HepG2 (cell line): ENCODE data around the gene PGPEP1. TPM values are rescaled to one million over a fixed set of nuclear protein-coding genes. Genes with fewer than 3 reads are reported as not detected.

Experiments
- CBX2 ChIP-seq, 2 experiments: fragments of 200-600 bp in 1 of 2; sonication (generic); formaldehyde crosslinking in 1 of 2; IDR thresholded peaks; 2 replicates each; pipeline versions ENCODE4 v1.7.0 to v1.8.1; 2018 to 2022; ENCODE audit warnings: low read depth in 2 of 2, low read length in 1 of 2, mild to moderate bottlenecking in 1 of 2, missing genetic modification reagents in 1 of 2
- HNF1B ChIP-seq: sonication (generic); formaldehyde crosslinking; IDR thresholded peaks from 2 replicates; pipeline ENCODE4 v1.5.1; 2020; ENCODE audit warnings: mild to moderate bottlenecking, moderate library complexity, missing genetic modification reagents
- IKZF4 ChIP-seq: sonication (generic); formaldehyde crosslinking; IDR thresholded peaks from 2 replicates; pipeline ENCODE4 v1.5.1; 2020; ENCODE audit warnings: borderline replicate concordance, mild to moderate bottlenecking, low read depth, missing genetic modification reagents; ENCODE audit errors: not compliant biosample characterization
- MED8 ChIP-seq: sonication (generic); formaldehyde crosslinking; IDR thresholded peaks from 2 replicates; pipeline ENCODE4 v1.8.1; 2023; ENCODE audit warnings: mild to moderate bottlenecking, missing genetic modification reagents; ENCODE audit not compliant: insufficient replicate concordance
- PTBP1 ChIP-seq: fragments of 200-400 bp; formaldehyde crosslinking; IDR thresholded peaks from 2 replicates; pipeline ENCODE4 v1.6.1; 2018; ENCODE audit warnings: low read length, low read depth; ENCODE audit not compliant: poor library complexity, severe bottlenecking
- ZBTB21 ChIP-seq: sonication (generic); formaldehyde crosslinking; IDR thresholded peaks from 2 replicates; pipeline ENCODE4 v1.4.0; 2020; ENCODE audit warnings: missing genetic modification reagents
- ZBTB38 ChIP-seq: sonication (generic); formaldehyde crosslinking; IDR thresholded peaks from 2 replicates; pipeline ENCODE4 v1.5.1; 2020; ENCODE audit warnings: mild to moderate bottlenecking, missing genetic modification reagents
- ZBTB8A ChIP-seq: sonication (generic); formaldehyde crosslinking; IDR thresholded peaks from 2 replicates; pipeline ENCODE4 v1.4.0; 2020; ENCODE audit warnings: mild to moderate bottlenecking, low read depth, missing genetic modification reagents, borderline replicate concordance
- ZC3H13 ChIP-seq: sonication (generic); formaldehyde crosslinking; IDR thresholded peaks from 2 replicates; pipeline ENCODE4 v1.8.1; 2023; ENCODE audit warnings: mild to moderate bottlenecking, missing genetic modification reagents, moderate library complexity
- ZNF207 ChIP-seq: fragments of 450-650 bp; IDR thresholded peaks from 2 replicates; pipeline ENCODE4 v1.6.1; 2016; ENCODE audit warnings: antibody characterized with exemption, borderline replicate concordance
- ZNF776 ChIP-seq: sonication (generic); formaldehyde crosslinking; IDR thresholded peaks from 2 replicates; pipeline ENCODE4 v1.4.0; 2020; ENCODE audit warnings: mild to moderate bottlenecking, missing genetic modification reagents
- polyA plus RNA-seq, 8 experiments: library from polyadenylated mRNA; depleted of rRNA in 3 of 8; stranded (reverse) in 7 of 8; unstranded in 1 of 8; fragments of >200 nt; fragmentation: Illumina TruSeq in 4 of 8; extraction: Trizol in 4 of 8; gene quantifications; 2 replicates each; pipeline versions ENCODE4 v1.2.1 to v1.2.3, GENCODE V29; 2011 to 2016; ENCODE audit warnings: low read depth in 4 of 8, missing spikeins in 1 of 8, mixed read lengths in 1 of 8; ENCODE audit not compliant: insufficient read depth in 1 of 8
- total RNA-seq, 5 experiments: library from RNA; depleted of rRNA; stranded (reverse); fragments of >200 nt; fragmentation: Illumina TruSeq; extraction: Trizol; gene quantifications; 2 replicates each; pipeline ENCODE4 v1.2.3, GENCODE V29; 2016; ENCODE audit warnings: low read depth in 1 of 5
- TF ChIP-seq, protein P1 (sequence below): sonication (generic); formaldehyde crosslinking; IDR thresholded peaks from 2 replicates; pipeline ENCODE4 v1.4.0; 2020; ENCODE audit warnings: low read depth, missing genetic modification reagents
- TF ChIP-seq, protein P2 (sequence below): sonication (generic); formaldehyde crosslinking; IDR thresholded peaks from 2 replicates; pipeline ENCODE4 v1.4.0; 2020; ENCODE audit warnings: missing genetic modification reagents
- TF ChIP-seq, protein P3 (sequence below): sonication (generic); formaldehyde crosslinking; IDR thresholded peaks from 2 replicates; pipeline ENCODE4 v1.4.0; 2020; ENCODE audit warnings: missing genetic modification reagents

PGPEP1 gene
- total and polyA plus RNA-seq, 2 of the 13 experiments (the other 11 are each of a cell fraction or from before 2014, with no cell fraction given), result 53.1 to 56.6 TPM

DNA sequence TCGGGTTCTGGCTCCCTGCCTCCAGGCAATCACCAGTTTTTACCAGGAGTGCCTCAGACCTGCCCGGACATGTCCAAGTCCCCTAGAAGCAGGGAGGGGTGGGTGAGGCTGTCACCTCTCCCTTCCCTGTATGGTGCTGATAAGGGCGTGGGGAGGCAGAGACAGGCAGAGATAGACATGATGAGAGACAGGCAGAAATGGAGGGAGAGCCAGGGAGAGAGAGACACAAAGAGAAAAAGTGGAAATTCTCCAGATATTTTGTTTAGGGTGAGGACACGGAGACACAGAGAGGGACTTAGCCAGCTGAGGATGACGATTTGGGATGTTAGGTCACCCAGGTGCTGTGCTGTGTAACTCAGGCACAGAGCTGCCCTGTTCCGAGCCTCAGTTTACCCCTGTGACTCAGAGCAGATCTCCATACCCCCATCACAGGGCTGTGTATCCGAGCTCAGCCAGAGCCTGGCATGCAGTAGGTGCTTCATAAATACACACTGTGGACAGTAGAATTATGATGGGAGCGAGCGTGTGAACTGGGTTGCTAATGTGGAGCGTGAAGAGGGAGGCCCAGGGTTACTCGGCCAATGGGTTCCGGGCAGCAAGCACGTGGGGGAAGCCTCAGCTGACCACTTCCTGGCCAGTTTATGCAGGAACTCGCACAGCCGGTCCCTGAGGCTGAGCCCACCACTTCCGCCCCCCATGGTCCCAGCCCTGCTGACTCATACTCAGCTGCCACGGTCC is 33.7 kb downstream of the PGPEP1 start (continued):
- TF ChIP-seq, protein P1, sequence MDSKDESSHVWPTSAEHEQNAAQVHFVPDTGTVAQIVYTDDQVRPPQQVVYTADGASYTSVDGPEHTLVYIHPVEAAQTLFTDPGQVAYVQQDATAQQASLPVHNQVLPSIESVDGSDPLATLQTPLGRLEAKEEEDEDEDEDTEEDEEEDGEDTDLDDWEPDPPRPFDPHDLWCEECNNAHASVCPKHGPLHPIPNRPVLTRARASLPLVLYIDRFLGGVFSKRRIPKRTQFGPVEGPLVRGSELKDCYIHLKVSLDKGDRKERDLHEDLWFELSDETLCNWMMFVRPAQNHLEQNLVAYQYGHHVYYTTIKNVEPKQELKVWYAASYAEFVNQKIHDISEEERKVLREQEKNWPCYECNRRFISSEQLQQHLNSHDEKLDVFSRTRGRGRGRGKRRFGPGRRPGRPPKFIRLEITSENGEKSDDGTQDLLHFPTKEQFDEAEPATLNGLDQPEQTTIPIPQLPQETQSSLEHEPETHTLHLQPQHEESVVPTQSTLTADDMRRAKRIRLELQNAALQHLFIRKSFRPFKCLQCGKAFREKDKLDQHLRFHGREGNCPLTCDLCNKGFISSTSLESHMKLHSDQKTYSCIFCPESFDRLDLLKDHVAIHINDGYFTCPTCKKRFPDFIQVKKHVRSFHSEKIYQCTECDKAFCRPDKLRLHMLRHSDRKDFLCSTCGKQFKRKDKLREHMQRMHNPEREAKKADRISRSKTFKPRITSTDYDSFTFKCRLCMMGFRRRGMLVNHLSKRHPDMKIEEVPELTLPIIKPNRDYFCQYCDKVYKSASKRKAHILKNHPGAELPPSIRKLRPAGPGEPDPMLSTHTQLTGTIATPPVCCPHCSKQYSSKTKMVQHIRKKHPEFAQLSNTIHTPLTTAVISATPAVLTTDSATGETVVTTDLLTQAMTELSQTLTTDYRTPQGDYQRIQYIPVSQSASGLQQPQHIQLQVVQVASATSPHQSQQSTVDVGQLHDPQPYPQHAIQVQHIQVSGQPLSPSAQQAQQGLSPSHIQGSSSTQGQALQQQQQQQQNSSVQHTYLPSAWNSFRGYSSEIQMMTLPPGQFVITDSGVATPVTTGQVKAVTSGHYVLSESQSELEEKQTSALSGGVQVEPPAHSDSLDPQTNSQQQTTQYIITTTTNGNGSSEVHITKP (CRISPR knock-in tag), result 0 out of 2 replicates have a peak, but pooled peaks have one; percentile 29
- TF ChIP-seq HNF1B (CRISPR knock-in tag), result peak; percentile 90
- TF ChIP-seq, protein P2, sequence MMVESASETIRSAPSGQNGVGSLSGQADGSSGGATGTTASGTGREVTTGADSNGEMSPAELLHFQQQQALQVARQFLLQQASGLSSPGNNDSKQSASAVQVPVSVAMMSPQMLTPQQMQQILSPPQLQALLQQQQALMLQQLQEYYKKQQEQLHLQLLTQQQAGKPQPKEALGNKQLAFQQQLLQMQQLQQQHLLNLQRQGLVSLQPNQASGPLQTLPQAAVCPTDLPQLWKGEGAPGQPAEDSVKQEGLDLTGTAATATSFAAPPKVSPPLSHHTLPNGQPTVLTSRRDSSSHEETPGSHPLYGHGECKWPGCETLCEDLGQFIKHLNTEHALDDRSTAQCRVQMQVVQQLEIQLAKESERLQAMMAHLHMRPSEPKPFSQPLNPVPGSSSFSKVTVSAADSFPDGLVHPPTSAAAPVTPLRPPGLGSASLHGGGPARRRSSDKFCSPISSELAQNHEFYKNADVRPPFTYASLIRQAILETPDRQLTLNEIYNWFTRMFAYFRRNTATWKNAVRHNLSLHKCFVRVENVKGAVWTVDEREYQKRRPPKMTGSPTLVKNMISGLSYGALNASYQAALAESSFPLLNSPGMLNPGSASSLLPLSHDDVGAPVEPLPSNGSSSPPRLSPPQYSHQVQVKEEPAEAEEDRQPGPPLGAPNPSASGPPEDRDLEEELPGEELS (CRISPR knock-in tag), result peak; percentile 90
- TF ChIP-seq ZNF207, result no peak
- TF ChIP-seq IKZF4 (CRISPR knock-in tag), result no peak
- TF ChIP-seq, protein P3, sequence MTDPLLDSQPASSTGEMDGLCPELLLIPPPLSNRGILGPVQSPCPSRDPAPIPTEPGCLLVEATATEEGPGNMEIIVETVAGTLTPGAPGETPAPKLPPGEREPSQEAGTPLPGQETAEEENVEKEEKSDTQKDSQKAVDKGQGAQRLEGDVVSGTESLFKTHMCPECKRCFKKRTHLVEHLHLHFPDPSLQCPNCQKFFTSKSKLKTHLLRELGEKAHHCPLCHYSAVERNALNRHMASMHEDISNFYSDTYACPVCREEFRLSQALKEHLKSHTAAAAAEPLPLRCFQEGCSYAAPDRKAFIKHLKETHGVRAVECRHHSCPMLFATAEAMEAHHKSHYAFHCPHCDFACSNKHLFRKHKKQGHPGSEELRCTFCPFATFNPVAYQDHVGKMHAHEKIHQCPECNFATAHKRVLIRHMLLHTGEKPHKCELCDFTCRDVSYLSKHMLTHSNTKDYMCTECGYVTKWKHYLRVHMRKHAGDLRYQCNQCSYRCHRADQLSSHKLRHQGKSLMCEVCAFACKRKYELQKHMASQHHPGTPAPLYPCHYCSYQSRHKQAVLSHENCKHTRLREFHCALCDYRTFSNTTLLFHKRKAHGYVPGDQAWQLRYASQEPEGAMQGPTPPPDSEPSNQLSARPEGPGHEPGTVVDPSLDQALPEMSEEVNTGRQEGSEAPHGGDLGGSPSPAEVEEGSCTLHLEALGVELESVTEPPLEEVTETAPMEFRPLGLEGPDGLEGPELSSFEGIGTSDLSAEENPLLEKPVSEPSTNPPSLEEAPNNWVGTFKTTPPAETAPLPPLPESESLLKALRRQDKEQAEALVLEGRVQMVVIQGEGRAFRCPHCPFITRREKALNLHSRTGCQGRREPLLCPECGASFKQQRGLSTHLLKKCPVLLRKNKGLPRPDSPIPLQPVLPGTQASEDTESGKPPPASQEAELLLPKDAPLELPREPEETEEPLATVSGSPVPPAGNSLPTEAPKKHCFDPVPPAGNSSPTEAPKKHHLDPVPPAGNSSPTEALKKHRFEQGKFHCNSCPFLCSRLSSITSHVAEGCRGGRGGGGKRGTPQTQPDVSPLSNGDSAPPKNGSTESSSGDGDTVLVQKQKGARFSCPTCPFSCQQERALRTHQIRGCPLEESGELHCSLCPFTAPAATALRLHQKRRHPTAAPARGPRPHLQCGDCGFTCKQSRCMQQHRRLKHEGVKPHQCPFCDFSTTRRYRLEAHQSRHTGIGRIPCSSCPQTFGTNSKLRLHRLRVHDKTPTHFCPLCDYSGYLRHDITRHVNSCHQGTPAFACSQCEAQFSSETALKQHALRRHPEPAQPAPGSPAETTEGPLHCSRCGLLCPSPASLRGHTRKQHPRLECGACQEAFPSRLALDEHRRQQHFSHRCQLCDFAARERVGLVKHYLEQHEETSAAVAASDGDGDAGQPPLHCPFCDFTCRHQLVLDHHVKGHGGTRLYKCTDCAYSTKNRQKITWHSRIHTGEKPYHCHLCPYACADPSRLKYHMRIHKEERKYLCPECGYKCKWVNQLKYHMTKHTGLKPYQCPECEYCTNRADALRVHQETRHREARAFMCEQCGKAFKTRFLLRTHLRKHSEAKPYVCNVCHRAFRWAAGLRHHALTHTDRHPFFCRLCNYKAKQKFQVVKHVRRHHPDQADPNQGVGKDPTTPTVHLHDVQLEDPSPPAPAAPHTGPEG (CRISPR knock-in tag), result no peak
- no peak for TF ChIP-seq ZBTB21 (CRISPR knock-in tag)
- TF ChIP-seq ZC3H13 (CRISPR knock-in tag), result no peak
- TF ChIP-seq ZNF776, result peak; percentile 78; the same call in 1 of the 2 replicates
- TF ChIP-seq ZBTB38, result peak; percentile 94
- TF ChIP-seq CBX2 (IDR thresholded peaks at IDR 0.05; ENCODE audit: low read depth, low read length), result no peak
- TF ChIP-seq CBX2 (CRISPR knock-in tag; IDR thresholded peaks at IDR 0.05; ENCODE audit: low read depth), result no peak
- TF ChIP-seq PTBP1, result no peak
- no peak for TF ChIP-seq ZBTB8A (CRISPR knock-in tag)
- peak; percentile 89 for TF ChIP-seq MED8
